Ascending aorta (tissue), 2 donors: ENCODE data around the gene SCD5. TPM values are rescaled to one million over a fixed set of nuclear protein-coding genes. Genes with fewer than 3 reads are reported as not detected.

Experiments used
- DNase-seq, 2 donors: peaks; one replicate each; pipeline ENCODE4 v3.0.0-alpha.2; 2019; ENCODE audit warnings: low spot score in 2 of 2
- H3K27ac ChIP-seq, 2 donors: fragments of 200-600 bp; sonication (generic); one replicate each; pipeline ENCODE4 v1.5.1; 2016 to 2017; ENCODE audit warnings: mild to moderate bottlenecking in 1 of 2
- H3K27me3 ChIP-seq: fragments of 200-600 bp; sonication (generic); one replicate; pipeline ENCODE4 v1.5.1; 2017
- H3K36me3 ChIP-seq, 2 donors: fragments of 200-600 bp; sonication (generic); one replicate each; pipeline ENCODE4 v1.5.1; 2016
- H3K4me1 ChIP-seq, 2 donors: fragments of 200-600 bp; sonication (generic); one replicate each; pipeline ENCODE4 v1.5.1; 2016 to 2017; ENCODE audit warnings: mild to moderate bottlenecking in 1 of 2
- H3K4me3 ChIP-seq, 2 donors: fragments of 200-600 bp; sonication (generic); one replicate each; pipeline ENCODE4 v1.5.1; 2016 to 2017; ENCODE audit warnings: mild to moderate bottlenecking in 1 of 2
- H3K9me3 ChIP-seq, 2 donors: fragments of 200-600 bp; sonication (generic); one replicate each; pipeline ENCODE4 v1.5.1; 2016
- intact Hi-C: fragments of 100-400 bp; cut with DNase I; formaldehyde crosslinking; loops from one replicate; pipeline ENCODE4 v1.15.1; 2023
- total RNA-seq: library from RNA; depleted of rRNA; stranded (reverse); fragments of >200 nt; gene quantifications from one replicate; pipeline ENCODE4 v1.1.0, GENCODE V29; 2016
- TF ChIP-seq, protein P1 (sequence below), 3 experiments: fragments of 200-600 bp in 2 of 3; fragments of 450-650 bp in 1 of 3; sonication (generic) in 2 of 3; IDR thresholded peaks; one replicate each; pipeline ENCODE4 v1.5.1; 2016 to 2019; ENCODE audit warnings: antibody characterized with exemption in 3 of 3, mild to moderate bottlenecking in 1 of 3, moderate library complexity in 1 of 3

The SCD5 gene
- total RNA-seq, 1 donor from 2014 or later, result 28.0 TPM

DNA sequence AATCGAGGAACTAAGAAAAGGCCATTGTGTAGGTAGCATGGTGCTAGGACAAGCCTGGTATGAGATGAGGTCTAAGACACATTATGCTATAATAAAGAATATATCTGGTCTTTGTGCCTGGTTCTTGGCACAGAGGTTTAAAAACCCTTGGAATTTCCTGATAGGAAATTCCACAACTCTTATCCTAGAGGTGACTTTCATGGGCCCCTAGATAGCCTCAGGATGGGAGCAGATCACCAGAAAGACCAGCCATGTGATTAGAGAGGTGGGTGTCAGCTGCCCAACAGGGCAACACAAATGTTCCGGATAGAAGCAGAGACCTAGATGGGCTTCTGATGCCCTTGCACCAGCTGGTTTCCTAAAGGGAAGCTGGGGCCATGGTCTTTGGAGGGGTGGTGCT, 107.2 kb downstream of the SCD5 start:
- Histone ChIP-seq H3K9me3 (no peaks in the 10 kb centered on the region), H3K4me3 (no peak overlapping the region), H3K4me1 (no peaks in the 10 kb centered on the region), H3K27ac (no peak overlapping the region), H3K36me3 (no peaks in the 10 kb centered on the region), H3K27me3 (no peaks in the 10 kb centered on the region)
- no peak for DNase-seq
- intact Hi-C loops, result no loop called here
- TF ChIP-seq, protein P1, sequence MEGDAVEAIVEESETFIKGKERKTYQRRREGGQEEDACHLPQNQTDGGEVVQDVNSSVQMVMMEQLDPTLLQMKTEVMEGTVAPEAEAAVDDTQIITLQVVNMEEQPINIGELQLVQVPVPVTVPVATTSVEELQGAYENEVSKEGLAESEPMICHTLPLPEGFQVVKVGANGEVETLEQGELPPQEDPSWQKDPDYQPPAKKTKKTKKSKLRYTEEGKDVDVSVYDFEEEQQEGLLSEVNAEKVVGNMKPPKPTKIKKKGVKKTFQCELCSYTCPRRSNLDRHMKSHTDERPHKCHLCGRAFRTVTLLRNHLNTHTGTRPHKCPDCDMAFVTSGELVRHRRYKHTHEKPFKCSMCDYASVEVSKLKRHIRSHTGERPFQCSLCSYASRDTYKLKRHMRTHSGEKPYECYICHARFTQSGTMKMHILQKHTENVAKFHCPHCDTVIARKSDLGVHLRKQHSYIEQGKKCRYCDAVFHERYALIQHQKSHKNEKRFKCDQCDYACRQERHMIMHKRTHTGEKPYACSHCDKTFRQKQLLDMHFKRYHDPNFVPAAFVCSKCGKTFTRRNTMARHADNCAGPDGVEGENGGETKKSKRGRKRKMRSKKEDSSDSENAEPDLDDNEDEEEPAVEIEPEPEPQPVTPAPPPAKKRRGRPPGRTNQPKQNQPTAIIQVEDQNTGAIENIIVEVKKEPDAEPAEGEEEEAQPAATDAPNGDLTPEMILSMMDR (IDR thresholded peaks at IDR 0.05), result no peak

DNA sequence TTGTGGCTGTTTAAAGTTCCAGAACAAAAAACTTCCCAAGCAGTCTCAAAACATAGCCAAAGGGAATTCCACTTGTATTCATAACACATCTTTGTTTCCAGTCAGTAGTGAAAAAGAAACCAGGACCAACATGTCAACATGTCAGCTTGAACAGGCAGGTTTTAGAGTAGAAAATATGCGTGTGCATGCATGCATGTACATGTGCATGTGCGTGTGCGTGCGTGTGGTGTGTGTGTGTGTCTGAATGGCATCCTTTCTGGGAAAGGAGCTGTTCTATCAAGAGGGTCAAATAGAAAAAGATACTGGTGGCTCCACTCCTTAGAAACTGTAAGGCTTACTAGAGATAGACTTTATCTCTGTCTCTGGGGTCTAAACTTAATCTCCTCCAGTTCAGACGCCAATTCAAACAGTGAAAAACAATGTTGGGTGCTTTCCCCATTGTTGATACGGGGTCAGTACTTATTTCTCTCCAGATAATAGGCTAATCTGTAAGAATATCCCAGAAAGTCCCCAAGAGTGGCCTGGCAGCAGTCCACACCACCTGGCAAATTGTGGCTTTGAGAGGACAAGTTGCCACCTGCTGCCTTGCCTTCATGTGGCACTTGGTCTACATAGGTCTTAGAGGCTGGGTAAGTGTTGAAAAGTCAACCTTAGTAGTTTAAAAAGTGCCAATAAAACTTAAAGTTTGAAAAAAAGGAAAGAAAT, 110.4 kb downstream of the SCD5 start:
- Histone ChIP-seq H3K4me1 (no peaks in the 10 kb centered on the region), H3K36me3 (no peaks in the 10 kb centered on the region), H3K27me3 (no peaks in the 10 kb centered on the region), H3K27ac (no peak overlapping the region), H3K9me3 (no peaks in the 10 kb centered on the region), H3K4me3 (no peak overlapping the region)
- intact Hi-C loops, result no loop called here
- DNase-seq, result no peak
- TF ChIP-seq, protein P1 (IDR thresholded peaks at IDR 0.05), result no peak

GRCh38 chr4:82687531-82687930, 111.1 kb downstream of the SCD5 start:
- no peak for DNase-seq
- no peak overlapping the region for H3K27ac ChIP-seq
- TF ChIP-seq, protein P1 (IDR thresholded peaks at IDR 0.05), result no peak

DNA sequence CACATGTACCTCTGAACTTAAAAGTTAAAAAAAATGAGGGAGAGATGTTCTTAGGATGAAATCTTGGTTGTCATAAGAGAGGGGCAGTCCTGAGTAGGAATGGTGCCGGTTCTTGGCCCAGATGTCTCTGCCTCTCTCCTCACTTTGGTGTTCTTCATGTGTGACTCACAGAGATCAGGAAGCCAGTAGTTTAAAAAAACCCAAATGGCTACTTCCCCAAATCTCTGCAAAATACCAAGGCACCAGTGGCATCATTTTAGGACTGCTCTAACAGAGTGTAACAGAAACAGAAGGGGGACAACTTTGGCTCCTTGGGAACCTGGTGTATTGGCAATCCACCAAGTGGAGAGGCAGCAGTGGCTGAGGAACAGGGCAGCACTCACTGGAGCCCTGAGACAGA, 116.8 kb downstream of the SCD5 start:
- H3K27me3 ChIP-seq, result no peaks in the 10 kb centered on the region
- no peak overlapping the region for H3K27ac ChIP-seq
- no peaks in the 10 kb centered on the region for H3K9me3 ChIP-seq
- H3K36me3 ChIP-seq, result no peaks in the 10 kb centered on the region
- TF ChIP-seq, protein P1 (IDR thresholded peaks at IDR 0.05), result no peak
- intact Hi-C loops, result no loop called here
- H3K4me1 ChIP-seq, result no peaks in the 10 kb centered on the region
- H3K4me3 ChIP-seq, result no peak overlapping the region
- DNase-seq, result no peak

More at GRCh38 chr4:82687531-82687930, 111.1 kb downstream of the SCD5 start:
- intact Hi-C loops, result no loop called here
- Histone ChIP-seq H3K4me1 (no peaks in the 10 kb centered on the region), H3K27me3 (no peaks in the 10 kb centered on the region), H3K9me3 (no peaks in the 10 kb centered on the region), H3K36me3 (no peaks in the 10 kb centered on the region), H3K4me3 (no peak overlapping the region)

GRCh38 chr4:82680834-82681233, 117.8 kb downstream of the SCD5 start:
- Histone ChIP-seq H3K4me1 (no peaks in the 10 kb centered on the region), H3K4me3 (no peak overlapping the region), H3K9me3 (no peaks in the 10 kb centered on the region), H3K36me3 (no peaks in the 10 kb centered on the region), H3K27ac (no peak overlapping the region), H3K27me3 (no peaks in the 10 kb centered on the region)
- no peak for DNase-seq
- TF ChIP-seq, protein P1 (IDR thresholded peaks at IDR 0.05), result no peak
- intact Hi-C loops, result no loop called here
